Endometrium (tissue), 2 donors: ENCODE results near the gene PPM1B.
A peak's percentile ranks its signal among the peaks of the same experiment; 100 is the strongest.
"Not testable (repeated sequence)": the region's sequence is repeated elsewhere in the genome, so short reads cannot be mapped to it uniquely, and the experiment has no call there.

Source experiments
- FAIRE-seq: peaks from 2 replicates; lab custom pipeline; 2012; peaks lifted over from hg19 to GRCh38; lab: Jason Lieb, UNC
- donor health status: control.
- donor health status: control.

The PPM1B gene

GRCh38 chr2:44168681-44169154, at the start of gene PPM1B:
Gene PPM1B (plus strand): TSS chr2:44168875. CDS start chr2:44201200, 32,325 bp downstream.
- FAIRE-seq: no peak

- no peak for FAIRE-seq
These were observed 48.8 kb upstream of the PPM1B start for GRCh38 chr2:44119878-44120277.

- FAIRE-seq: no peak
These were observed 48.2 kb upstream of the PPM1B start for GRCh38 chr2:44120428-44120827.

- no peak for FAIRE-seq
These were observed 46.8 kb upstream of the PPM1B start for GRCh38 chr2:44121899-44122298.

GRCh38 chr2:44124500-44124899, 44.2 kb upstream of the PPM1B start:
- no peak for FAIRE-seq

GRCh38 chr2:44126106-44126797, 42.4 kb upstream of the PPM1B start:
- no peak for FAIRE-seq

GRCh38 chr2:44130441-44130840, 38.2 kb upstream of the PPM1B start:
- FAIRE-seq: no peak

GRCh38 chr2:44131177-44131576, 37.5 kb upstream of the PPM1B start:
- no peak for FAIRE-seq

GRCh38 chr2:44133602-44134001, 35.1 kb upstream of the PPM1B start:
- FAIRE-seq: not testable (repeated sequence)

GRCh38 chr2:44134848-44135247, 33.8 kb upstream of the PPM1B start:
- no peak for FAIRE-seq

GRCh38 chr2:44135296-44135695, 33.4 kb upstream of the PPM1B start:
- no peak for FAIRE-seq

- FAIRE-seq: no peak
These were observed 32.9 kb upstream of the PPM1B start for GRCh38 chr2:44135771-44136170.

- peak; percentile 18 for FAIRE-seq
These were observed 32.4 kb upstream of the PPM1B start for GRCh38 chr2:44136252-44136651.

- no peak for FAIRE-seq
These were observed 31.6 kb upstream of the PPM1B start for GRCh38 chr2:44137048-44137447.

GRCh38 chr2:44137872-44138551, 30.7 kb upstream of the PPM1B start:
- no peak for FAIRE-seq

GRCh38 chr2:44139741-44140140, 28.9 kb upstream of the PPM1B start:
- no peak for FAIRE-seq

- FAIRE-seq: no peak
These were observed 26.4 kb upstream of the PPM1B start for GRCh38 chr2:44142306-44142705.

- FAIRE-seq: no peak
These were observed 25.0 kb upstream of the PPM1B start for GRCh38 chr2:44143701-44144100.

- no peak for FAIRE-seq
These were observed 19.7 kb upstream of the PPM1B start for GRCh38 chr2:44148999-44149398.

GRCh38 chr2:44150473-44150872, 18.2 kb upstream of the PPM1B start:
- FAIRE-seq: no peak

GRCh38 chr2:44152865-44153669, 15.6 kb upstream of the PPM1B start:
- FAIRE-seq: no peak

- no peak for FAIRE-seq
These were observed 12.8 kb upstream of the PPM1B start for GRCh38 chr2:44155666-44156446.
